ENCODE data around the gene ZNF529. TPM values are rescaled to one million over a fixed set of nuclear protein-coding genes. Genes with fewer than 3 reads are reported as not detected.
A peak's percentile ranks its signal among the peaks of the same experiment; 100 is the strongest.

Gene ZNF529
- total RNA-seq, 1 experiment from 2014 or later = 4.2 TPM

DNA sequence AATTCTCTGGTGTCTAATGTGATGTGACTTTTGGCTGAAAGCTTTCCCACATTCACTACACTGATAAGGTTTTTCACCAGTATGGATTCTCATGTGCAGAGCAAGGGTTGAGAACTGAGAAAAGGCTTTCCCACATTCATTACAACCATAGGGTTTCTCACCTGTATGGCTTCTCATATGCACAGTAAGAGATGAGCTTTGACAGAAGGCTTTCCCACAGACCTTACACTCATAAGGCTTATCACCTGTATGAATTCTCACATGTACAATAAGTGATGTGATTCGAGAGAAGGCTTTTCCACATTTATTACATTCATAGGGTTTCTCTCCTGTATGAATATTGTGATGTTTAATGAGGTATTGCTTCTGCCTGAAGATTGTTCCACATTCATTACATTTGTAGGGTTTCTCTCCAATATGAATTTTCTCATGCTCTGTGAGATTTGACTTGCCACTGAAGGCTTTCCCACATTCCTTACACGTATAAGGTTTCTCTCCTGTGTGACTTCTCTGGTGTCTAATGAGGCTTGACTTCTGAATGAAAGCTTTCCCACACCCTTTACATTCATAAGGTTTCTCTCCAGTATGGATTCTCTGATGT, 59.0 kb downstream of the ZNF529 start:
- Histone ChIP-seq H3K36me3 (ENCODE audit: low read depth) (peaks cover 52% of the 10 kb centered on the region), H3K9me3 (ENCODE audit: insufficient read depth, low read depth) (peaks cover 78% of the 10 kb centered on the region), H3K9me2 (ENCODE audit: insufficient read depth) (no peaks in the 10 kb centered on the region), H2AFZ (no peak overlapping the region), H3K4me3 (peak overlapping the region; percentile 10; the same call in 1 of the 2 replicates), H4K20me1 (ENCODE audit: insufficient read depth) (no peaks in the 10 kb centered on the region), H3K79me2 (ENCODE audit: low read depth) (no peaks in the 10 kb centered on the region), H3K27ac (no peak overlapping the region), H3K27me3 (ENCODE audit: insufficient read depth, low read depth) (no peaks in the 10 kb centered on the region), H3K4me2 (no peak overlapping the region), H3F3A (ENCODE audit: insufficient read depth, low read depth) (0 out of 2 replicates have a peak, but pooled peaks cover 3% of the 10 kb centered on the region), H3K4me1 (replicated peaks; ENCODE audit: insufficient read depth) (no peaks in the 10 kb centered on the region)
- intact Hi-C loops (cut with micrococcal nuclease; ENCODE audit: unreplicated experiment) = no loop called here
- TF ChIP-seq, protein P1, sequence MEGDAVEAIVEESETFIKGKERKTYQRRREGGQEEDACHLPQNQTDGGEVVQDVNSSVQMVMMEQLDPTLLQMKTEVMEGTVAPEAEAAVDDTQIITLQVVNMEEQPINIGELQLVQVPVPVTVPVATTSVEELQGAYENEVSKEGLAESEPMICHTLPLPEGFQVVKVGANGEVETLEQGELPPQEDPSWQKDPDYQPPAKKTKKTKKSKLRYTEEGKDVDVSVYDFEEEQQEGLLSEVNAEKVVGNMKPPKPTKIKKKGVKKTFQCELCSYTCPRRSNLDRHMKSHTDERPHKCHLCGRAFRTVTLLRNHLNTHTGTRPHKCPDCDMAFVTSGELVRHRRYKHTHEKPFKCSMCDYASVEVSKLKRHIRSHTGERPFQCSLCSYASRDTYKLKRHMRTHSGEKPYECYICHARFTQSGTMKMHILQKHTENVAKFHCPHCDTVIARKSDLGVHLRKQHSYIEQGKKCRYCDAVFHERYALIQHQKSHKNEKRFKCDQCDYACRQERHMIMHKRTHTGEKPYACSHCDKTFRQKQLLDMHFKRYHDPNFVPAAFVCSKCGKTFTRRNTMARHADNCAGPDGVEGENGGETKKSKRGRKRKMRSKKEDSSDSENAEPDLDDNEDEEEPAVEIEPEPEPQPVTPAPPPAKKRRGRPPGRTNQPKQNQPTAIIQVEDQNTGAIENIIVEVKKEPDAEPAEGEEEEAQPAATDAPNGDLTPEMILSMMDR (conservative IDR thresholded peaks at IDR 0.05) = no peak
- TF ChIP-seq EZH2 (IDR thresholded peaks at IDR 0.05; ENCODE audit: low read depth) = no peak
- ChIA-PET POLR2A (ENCODE audit: unreplicated experiment) (no interaction called here), CTCF (no interaction called here)
- no peak for DNase-seq
- no TSS peak for BruUV-seq (replicated peaks)

DNA sequence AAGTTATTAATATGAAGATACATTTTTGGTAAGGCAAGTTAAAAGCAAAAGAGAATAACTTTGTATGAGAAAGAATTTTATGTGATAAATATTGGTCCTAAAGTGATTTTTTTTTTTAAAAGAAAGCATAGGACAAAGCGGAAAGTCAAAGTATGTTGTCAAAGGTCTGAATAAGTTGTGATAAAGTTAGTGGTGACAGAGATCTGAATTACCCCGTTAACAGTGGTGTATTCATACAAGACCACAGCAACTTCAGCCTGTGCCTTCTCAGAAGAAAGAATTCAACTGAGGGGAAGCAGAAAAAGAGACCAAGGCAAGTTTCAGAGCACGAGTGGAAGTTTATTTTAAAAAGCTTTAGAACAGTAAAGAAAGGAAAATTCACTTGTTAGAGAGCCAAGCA, 64.8 kb downstream of the ZNF529 start:
- ChIA-PET CTCF (no interaction called here), POLR2A (ENCODE audit: unreplicated experiment) (no interaction called here)
- Histone ChIP-seq H3K4me1 (replicated peaks; ENCODE audit: insufficient read depth) (no peaks in the 10 kb centered on the region), H3K4me3 (no peak overlapping the region), H3K27me3 (ENCODE audit: insufficient read depth, low read depth) (no peaks in the 10 kb centered on the region), H3K9me2 (ENCODE audit: insufficient read depth) (no peaks in the 10 kb centered on the region), H3K36me3 (ENCODE audit: low read depth) (no peaks in the 10 kb centered on the region), H4K20me1 (ENCODE audit: insufficient read depth) (no peaks in the 10 kb centered on the region), H3K27ac (no peak overlapping the region), H3K4me2 (no peak overlapping the region), H3F3A (ENCODE audit: insufficient read depth, low read depth) (no peaks in the 10 kb centered on the region), H3K9me3 (ENCODE audit: insufficient read depth, low read depth) (peaks cover 45% of the 10 kb centered on the region), H3K79me2 (ENCODE audit: low read depth) (no peaks in the 10 kb centered on the region), H2AFZ (no peak overlapping the region)
- no peak for DNase-seq
- intact Hi-C loops (cut with micrococcal nuclease; ENCODE audit: unreplicated experiment) = no loop called here
- BruUV-seq (replicated peaks) = no TSS peak
- no peak for TF ChIP-seq EZH2 (IDR thresholded peaks at IDR 0.05; ENCODE audit: low read depth)
- TF ChIP-seq, protein P1 (conservative IDR thresholded peaks at IDR 0.05) = no peak

DNA sequence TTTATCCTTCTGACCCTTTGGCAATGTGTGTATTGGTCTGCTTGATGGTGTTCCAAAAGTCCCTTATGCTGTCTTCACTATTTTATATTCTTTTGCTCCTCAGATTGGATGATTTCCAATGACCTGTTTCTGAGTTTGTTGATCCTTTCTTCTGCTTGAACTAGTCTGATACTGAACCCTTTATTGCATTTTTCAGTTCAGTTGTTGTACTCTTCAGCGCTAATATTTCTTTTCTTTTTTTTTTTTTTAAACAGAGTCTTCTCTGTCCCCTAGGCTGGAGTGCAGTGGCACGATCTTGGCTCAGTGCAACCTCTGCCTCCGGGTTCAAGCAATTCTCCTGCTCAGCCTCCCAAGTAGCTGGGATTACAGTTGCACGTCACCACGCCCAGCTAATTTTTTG, 71.1 kb downstream of the ZNF529 start:
- H3K36me3 ChIP-seq (ENCODE audit: low read depth) = no peaks in the 10 kb centered on the region
- H4K20me1 ChIP-seq (ENCODE audit: insufficient read depth) = no peaks in the 10 kb centered on the region
- H3K4me3 ChIP-seq = no peak overlapping the region
- ChIA-PET POLR2A (ENCODE audit: unreplicated experiment) (no interaction called here), CTCF (no interaction called here)
- no peak for DNase-seq
- H3F3A ChIP-seq (ENCODE audit: insufficient read depth, low read depth) = no peaks in the 10 kb centered on the region
- no peaks in the 10 kb centered on the region for H3K27me3 ChIP-seq (ENCODE audit: insufficient read depth, low read depth)
- intact Hi-C loops (cut with micrococcal nuclease; ENCODE audit: unreplicated experiment) = no loop called here
- no peaks in the 10 kb centered on the region for H3K9me2 ChIP-seq (ENCODE audit: insufficient read depth)
- BruUV-seq (replicated peaks) = no TSS peak
- H3K27ac ChIP-seq = no peak overlapping the region
- peaks cover 28% of the 10 kb centered on the region for H3K9me3 ChIP-seq (ENCODE audit: insufficient read depth, low read depth)
- H3K4me1 ChIP-seq (replicated peaks; ENCODE audit: insufficient read depth) = no peaks in the 10 kb centered on the region
- H2AFZ ChIP-seq = no peak overlapping the region
- TF ChIP-seq, protein P1 (conservative IDR thresholded peaks at IDR 0.05) = no peak
- no peak for TF ChIP-seq EZH2 (IDR thresholded peaks at IDR 0.05; ENCODE audit: low read depth)
- H3K79me2 ChIP-seq (ENCODE audit: low read depth) = no peaks in the 10 kb centered on the region
- H3K4me2 ChIP-seq = no peak overlapping the region
